HepG2 (cell line): Measurements from ENCODE around the gene USP34. TPM values are rescaled to one million over a fixed set of nuclear protein-coding genes. Genes with fewer than 3 reads are reported as not detected.

Experiments used
- ATAC-seq: fragments of 200-7000 bp; cut with Tn5 transposase; 3 replicates; pipeline ENCODE4 v1.9.1; 2020; ENCODE audit warnings: mild to moderate bottlenecking, moderate library complexity
- BruUV-seq: library from RNA; stranded (reverse); fragments of 400-500 nt; replicated peaks from 2 replicates; lab custom pipeline; 2021; lab: Mats Ljungman, UMichigan
- CTCF ChIA-PET: fragments of 300-600 bp; formaldehyde crosslinking; extraction: SDS; loops from one replicate; lab custom pipeline; 2021; ENCODE audit warnings: low total read pairs, inconsistent platforms, low intra/inter-chr PET ratio; lab: Yijun Ruan, JAX
- POLR2A ChIA-PET: fragments of 350-600 bp; sonication (Branson Sonifier 250); formaldehyde crosslinking; loops from one replicate; lab custom pipeline; 2020; ENCODE audit warnings: antibody characterized with exemption, inconsistent platforms; lab: Yijun Ruan, JAX
- DNase-seq: peaks from one replicate; pipeline ENCODE4 v3.0.0-alpha.2; 2015; ENCODE audit warnings: low spot score
- FAIRE-seq: peaks from 3 replicates; lab custom pipeline; 2011; peaks lifted over from hg19 to GRCh38; lab: Jason Lieb, UNC
- H2AFZ ChIP-seq: one replicate; pipeline ENCODE4 v1.6.1; 2011; ENCODE audit warnings: low read length, inconsistent platforms
- H3K27ac ChIP-seq: fragments of 300-600 bp; 3 replicates; pipeline ENCODE4 v1.8.0; 2011; ENCODE audit warnings: mixed run types, mild to moderate bottlenecking, mixed read lengths, low read length, inconsistent platforms; ENCODE audit not compliant: insufficient read depth; ENCODE audit errors: extremely low read length
- H3K27me3 ChIP-seq, 2 experiments: fragments of 200-600 bp in 1 of 2; 2 replicates in 1 of 2; 3 replicates in 1 of 2; pipeline versions ENCODE4 v1.6.0 to v1.8.0; 2011; ENCODE audit warnings: low read length in 2 of 2, mild to moderate bottlenecking in 2 of 2, moderate library complexity in 2 of 2, inconsistent platforms in 1 of 2; ENCODE audit not compliant: insufficient read depth in 2 of 2, control insufficient read depth in 1 of 2
- H3K36me3 ChIP-seq, 2 experiments: fragments of 200-600 bp in 1 of 2; replicated peaks in 1 of 2; 2 replicates in 1 of 2; 3 replicates in 1 of 2; pipeline versions ENCODE4 v1.5.1 to v1.8.0; 2011; ENCODE audit warnings: low read length in 2 of 2, inconsistent platforms in 1 of 2; ENCODE audit not compliant: insufficient read depth in 2 of 2, control insufficient read depth in 1 of 2
- H3K4me1 ChIP-seq: 2 replicates; pipeline ENCODE4 v1.5.1; 2012; ENCODE audit warnings: low read length, inconsistent platforms; ENCODE audit not compliant: insufficient read depth
- H3K4me2 ChIP-seq: 2 replicates; pipeline ENCODE4 v1.6.0; 2011; ENCODE audit warnings: low read depth, low read length, inconsistent platforms
- H3K4me3 ChIP-seq, 3 experiments: fragments of 200-600 bp in 1 of 3; sonication (generic), shearing (Covaris generic) in 1 of 3; replicated peaks in 1 of 3; 2 replicates each; pipeline ENCODE4 v1.5.1; 2011 to 2016; ENCODE audit warnings: low read length in 3 of 3, inconsistent platforms in 2 of 3, low read depth in 2 of 3, mild to moderate bottlenecking in 2 of 3, control low read depth in 1 of 3, mixed read lengths in 1 of 3; ENCODE audit not compliant: insufficient read depth in 1 of 3
- H3K79me2 ChIP-seq: one replicate; pipeline ENCODE4 v1.6.1; 2011; ENCODE audit warnings: low read length, inconsistent platforms; ENCODE audit not compliant: insufficient read depth
- H3K9ac ChIP-seq: 2 replicates; pipeline ENCODE4 v1.6.0; 2011; ENCODE audit warnings: mild to moderate bottlenecking, low read depth, low read length, inconsistent platforms; ENCODE audit not compliant: insufficient read depth
- H3K9me3 ChIP-seq: 2 replicates; pipeline ENCODE4 v1.5.1; 2012; ENCODE audit warnings: mild to moderate bottlenecking, low read length
- H4K20me1 ChIP-seq: 2 replicates; pipeline ENCODE4 v1.6.0; 2011; ENCODE audit warnings: inconsistent platforms, mild to moderate bottlenecking, low read length, moderate library complexity; ENCODE audit not compliant: insufficient read depth
- MAFF ChIP-seq: IDR thresholded peaks from 2 replicates; pipeline ENCODE4 v1.6.1; 2011; ENCODE audit warnings: low read depth, low read length, improper control_type of control experiment
- MAFK ChIP-seq, 2 experiments: IDR thresholded peaks in 1 of 2; conservative IDR thresholded peaks in 1 of 2; 2 replicates each; pipeline ENCODE4 v1.6.1; 2011; ENCODE audit warnings: improper control_type of control experiment in 2 of 2, low read length in 2 of 2
- ZNF18 ChIP-seq: sonication (generic); formaldehyde crosslinking; IDR thresholded peaks from 2 replicates; pipeline ENCODE4 v1.8.0; 2022; ENCODE audit warnings: mild to moderate bottlenecking, missing genetic modification reagents; ENCODE audit not compliant: insufficient replicate concordance
- ZNF576 ChIP-seq: sonication (generic); formaldehyde crosslinking; IDR thresholded peaks from 2 replicates; pipeline ENCODE4 v1.4.0; 2020; ENCODE audit warnings: mild to moderate bottlenecking, missing genetic modification reagents
- WGBS: methylation state at CpG from one replicate; pipeline ENCODE4 v1.1.6; 2017; ENCODE audit warnings: low lambda C conversion rate; 5-methylcytosine and 5-hydroxymethylcytosine counted together
- in situ Hi-C: cut with HindIII; loops from 2 replicates; pipeline ENCODE4 v1.10.0; 2017; ENCODE audit warnings: low pct_unique_long_range_greater_than_20kb; ENCODE audit not compliant: extremely low pct_ligation_motif_present
- intact Hi-C: fragments of 100-400 bp; cut with micrococcal nuclease; formaldehyde crosslinking; loops from one replicate; pipeline ENCODE4 v1.10.0; 2022; ENCODE audit not compliant: unreplicated experiment
- polyA plus RNA-seq, 8 experiments: library from polyadenylated mRNA; depleted of rRNA in 3 of 8; stranded (reverse) in 7 of 8; unstranded in 1 of 8; fragments of >200 nt; fragmentation: Illumina TruSeq in 4 of 8; extraction: Trizol in 4 of 8; gene quantifications; 2 replicates each; pipeline versions ENCODE4 v1.2.1 to v1.2.3, GENCODE V29; 2011 to 2016; ENCODE audit warnings: low read depth in 4 of 8, missing spikeins in 1 of 8, mixed read lengths in 1 of 8; ENCODE audit not compliant: insufficient read depth in 1 of 8
- total RNA-seq, 5 experiments: library from RNA; depleted of rRNA; stranded (reverse); fragments of >200 nt; fragmentation: Illumina TruSeq; extraction: Trizol; gene quantifications; 2 replicates each; pipeline ENCODE4 v1.2.3, GENCODE V29; 2016; ENCODE audit warnings: low read depth in 1 of 5
- TF ChIP-seq, protein P1 (sequence below): sonication (generic); formaldehyde crosslinking; IDR thresholded peaks from 2 replicates; pipeline ENCODE4 v1.4.0; 2020; ENCODE audit warnings: missing genetic modification reagents, mild to moderate bottlenecking, borderline replicate concordance

The USP34 gene
- total and polyA plus RNA-seq, 2 of the 13 experiments (the other 11 are each of a cell fraction or from before 2014, with no cell fraction given), result 99.2 to 100 TPM

- peaks cover 17% of the 10 kb centered on the region for H4K20me1 ChIP-seq
- no peaks in the 10 kb centered on the region for H3K9me3 ChIP-seq
- over 99% methylated on average over 9 of the region's 9 CpGs for WGBS
- no peak for FAIRE-seq
- intact Hi-C loops, result no loop called here
- ATAC-seq, result no peak
- no peak overlapping the region for H3K4me2 ChIP-seq
- H2AFZ ChIP-seq, result no peak overlapping the region
- H3K27ac ChIP-seq, result no peak overlapping the region
- CTCF ChIA-PET, result no interaction called here
- no peak overlapping the region for H3K9ac ChIP-seq
- H3K36me3 ChIP-seq, result peaks cover 10 to 26% of the 10 kb centered on the region in 2 experiments
- peaks cover 24% of the 10 kb centered on the region for H3K4me1 ChIP-seq
- no peak for DNase-seq
- no peak overlapping the region for H3K4me3 ChIP-seq
- no TSS peak for BruUV-seq
- H3K27me3 ChIP-seq, result no peaks in the 10 kb centered on the region
- TF ChIP-seq ZNF18 (CRISPR knock-in tag) (peak; percentile 27), MAFK (conservative IDR thresholded peaks at IDR 0.05 in 1 of 2, IDR thresholded peaks at IDR 0.05 in 1 of 2; ENCODE audit: low read length in 2 of 2) (peak; percentile 60 to 74; a peak in 3 of 4 replicates), MAFF (peak; percentile 48; the same call in 1 of the 2 replicates), ZNF576 (no peak)
- TF ChIP-seq, protein P1, sequence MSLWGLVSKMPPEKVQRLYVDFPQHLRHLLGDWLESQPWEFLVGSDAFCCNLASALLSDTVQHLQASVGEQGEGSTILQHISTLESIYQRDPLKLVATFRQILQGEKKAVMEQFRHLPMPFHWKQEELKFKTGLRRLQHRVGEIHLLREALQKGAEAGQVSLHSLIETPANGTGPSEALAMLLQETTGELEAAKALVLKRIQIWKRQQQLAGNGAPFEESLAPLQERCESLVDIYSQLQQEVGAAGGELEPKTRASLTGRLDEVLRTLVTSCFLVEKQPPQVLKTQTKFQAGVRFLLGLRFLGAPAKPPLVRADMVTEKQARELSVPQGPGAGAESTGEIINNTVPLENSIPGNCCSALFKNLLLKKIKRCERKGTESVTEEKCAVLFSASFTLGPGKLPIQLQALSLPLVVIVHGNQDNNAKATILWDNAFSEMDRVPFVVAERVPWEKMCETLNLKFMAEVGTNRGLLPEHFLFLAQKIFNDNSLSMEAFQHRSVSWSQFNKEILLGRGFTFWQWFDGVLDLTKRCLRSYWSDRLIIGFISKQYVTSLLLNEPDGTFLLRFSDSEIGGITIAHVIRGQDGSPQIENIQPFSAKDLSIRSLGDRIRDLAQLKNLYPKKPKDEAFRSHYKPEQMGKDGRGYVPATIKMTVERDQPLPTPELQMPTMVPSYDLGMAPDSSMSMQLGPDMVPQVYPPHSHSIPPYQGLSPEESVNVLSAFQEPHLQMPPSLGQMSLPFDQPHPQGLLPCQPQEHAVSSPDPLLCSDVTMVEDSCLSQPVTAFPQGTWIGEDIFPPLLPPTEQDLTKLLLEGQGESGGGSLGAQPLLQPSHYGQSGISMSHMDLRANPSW (CRISPR knock-in tag), result no peak
- TF ChIP-seq, all 625 proteins: peak for 3
- peaks cover 57% of the 10 kb centered on the region for H3K79me2 ChIP-seq
- POLR2A ChIA-PET, result no interaction called here
- in situ Hi-C loops, result no loop called here
Observed at GRCh38 chr2:61416871-61417645, 53.8 kb downstream of the USP34 start.
